Prostate gland (tissue), 2 donors: Measurements from ENCODE around the gene GPS2. TPM values are rescaled to one million over a fixed set of nuclear protein-coding genes. Genes with fewer than 3 reads are reported as not detected.

ENCODE experiments used
- DNase-seq: peaks from one replicate; pipeline ENCODE4 v3.0.0-alpha.2; 2019; ENCODE audit warnings: low spot score
- H3K27ac ChIP-seq, 2 donors: fragments of 200-600 bp; sonication (generic); 2 replicates each; pipeline ENCODE4 v1.5.1; 2017 to 2019
- H3K27me3 ChIP-seq: fragments of 200-600 bp; sonication (generic); replicated peaks from 2 replicates; pipeline ENCODE4 v1.5.1; 2019; ENCODE audit not compliant: insufficient read depth
- H3K36me3 ChIP-seq, 2 donors: fragments of 200-600 bp; sonication (generic); 1 replicate in 1 of 2; 2 replicates in 1 of 2; pipeline versions ENCODE4 v1.5.1 to v1.8.1; 2017 to 2019
- H3K4me1 ChIP-seq: fragments of 200-600 bp; sonication (generic); replicated peaks from 2 replicates; pipeline ENCODE4 v1.5.1; 2019
- H3K4me3 ChIP-seq, 2 donors: fragments of 200-600 bp; sonication (generic); 2 replicates each; pipeline ENCODE4 v1.5.1; 2017 to 2019
- H3K9me3 ChIP-seq: fragments of 200-600 bp; sonication (generic); 2 replicates; pipeline ENCODE4 v1.5.1; 2017
- CTCF ChIP-seq, 4 experiments: fragments of 200-600 bp in 2 of 4; fragments of 450-650 bp in 2 of 4; sonication (generic) in 2 of 4; IDR thresholded peaks; 1 replicate in 3 of 4; 2 replicates in 1 of 4; pipeline ENCODE4 v1.5.1; 2016 to 2019; ENCODE audit warnings: antibody characterized with exemption in 4 of 4, mild to moderate bottlenecking in 2 of 4, moderate library complexity in 2 of 4
- POLR2A ChIP-seq: fragments of 450-650 bp; IDR thresholded peaks from one replicate; pipeline ENCODE4 v1.6.1; 2016; ENCODE audit warnings: antibody characterized with exemption, mild to moderate bottlenecking
- POLR2AphosphoS5 ChIP-seq: sonication (generic); formaldehyde crosslinking; IDR thresholded peaks from one replicate; pipeline ENCODE4 v1.6.1; 2017; ENCODE audit warnings: antibody characterized with exemption
- WGBS: methylation state at CpG from one replicate; pipeline ENCODE4 v1.1.5; 2018; 5-methylcytosine and 5-hydroxymethylcytosine counted together
- intact Hi-C: fragments of 100-400 bp; cut with DNase I; formaldehyde crosslinking; loops from one replicate; pipeline ENCODE4 v1.14.2; 2022
- total RNA-seq, 2 donors: library from RNA; depleted of rRNA; stranded (reverse); fragments of >200 nt; gene quantifications; one replicate each; pipeline ENCODE4 v1.1.0, GENCODE V29; 2016

Gene GPS2
- total RNA-seq, 2 donors from 2014 or later = 88.4 to 140 TPM

- intact Hi-C loops = loop anchor here (5.0 kb wide), 1 partner anchor 494 kb away; no protein-coding TSS in a partner anchor
- no peak overlapping the region for H3K27ac ChIP-seq
- 65% methylated on average over 19 of the region's 19 CpGs for WGBS
- H3K4me1 ChIP-seq = peaks cover 7% of the 10 kb centered on the region
- no peaks in the 10 kb centered on the region for H3K36me3 ChIP-seq
- H3K27me3 ChIP-seq = no peaks in the 10 kb centered on the region
- H3K4me3 ChIP-seq = no peak overlapping the region
- DNase-seq = no peak
- TF ChIP-seq CTCF (IDR thresholded peaks at IDR 0.05) (no peak), POLR2A (no peak), POLR2AphosphoS5 (no peak)
- no peaks in the 10 kb centered on the region for H3K9me3 ChIP-seq
These were observed 33.5 kb upstream of the GPS2 start for GRCh38 chr17:7348478-7349242.

- Histone ChIP-seq H3K9me3 (no peaks in the 10 kb centered on the region), H3K27me3 (no peaks in the 10 kb centered on the region), H3K36me3 (no peaks in the 10 kb centered on the region), H3K4me1 (peaks cover 5% of the 10 kb centered on the region), H3K27ac (no peak overlapping the region), H3K4me3 (no peak overlapping the region)
- intact Hi-C loops = loop anchor here (5.0 kb wide), 1 partner anchor 494 kb away; no protein-coding TSS in a partner anchor
- 71% methylated on average over 19 of the region's 19 CpGs for WGBS
- no peak for DNase-seq
- TF ChIP-seq POLR2AphosphoS5 = no peak
These were observed 32.7 kb upstream of the GPS2 start for GRCh38 chr17:7347630-7348477.

GRCh38 chr17:7346761-7347614 is 31.8 kb upstream of the GPS2 start:
- Histone ChIP-seq H3K9me3 (no peaks in the 10 kb centered on the region), H3K27ac (no peak overlapping the region), H3K4me3 (no peak overlapping the region), H3K27me3 (no peaks in the 10 kb centered on the region), H3K36me3 (no peaks in the 10 kb centered on the region), H3K4me1 (peaks cover 5% of the 10 kb centered on the region)
- no peak for DNase-seq
- TF ChIP-seq POLR2AphosphoS5 = no peak
- no peak for TF ChIP-seq CTCF (IDR thresholded peaks at IDR 0.05)
- TF ChIP-seq POLR2A = no peak
- intact Hi-C loops = loop anchor here (5.0 kb wide), 1 partner anchor 495 kb away; no protein-coding TSS in a partner anchor
- 77% methylated on average over 18 of the region's 18 CpGs for WGBS

- no peak for DNase-seq
- intact Hi-C loops = no loop called here
- Histone ChIP-seq H3K4me1 (no peaks in the 10 kb centered on the region), H3K36me3 (no peaks in the 10 kb centered on the region), H3K27ac (no peak overlapping the region), H3K9me3 (no peaks in the 10 kb centered on the region), H3K27me3 (no peaks in the 10 kb centered on the region), H3K4me3 (no peak overlapping the region)
- TF ChIP-seq POLR2AphosphoS5 (no peak), CTCF (IDR thresholded peaks at IDR 0.05) (no peak)
- 69% methylated on average over 15 of the region's 15 CpGs for WGBS
These were observed 28.1 kb upstream of the GPS2 start for GRCh38 chr17:7343250-7343649.

- 93% methylated on average over 13 of the region's 13 CpGs for WGBS
- Histone ChIP-seq H3K4me1 (no peaks in the 10 kb centered on the region), H3K4me3 (no peak overlapping the region), H3K27ac (no peak overlapping the region), H3K9me3 (no peaks in the 10 kb centered on the region), H3K27me3 (no peaks in the 10 kb centered on the region), H3K36me3 (no peaks in the 10 kb centered on the region)
- intact Hi-C loops = no loop called here
- no peak for TF ChIP-seq POLR2AphosphoS5
- no peak for DNase-seq
These were observed 26.7 kb upstream of the GPS2 start for GRCh38 chr17:7341842-7342241.
